GM23338 (cell line): ENCODE measurements around the gene KLHL8. TPM values are rescaled to one million over a fixed set of nuclear protein-coding genes. Genes with fewer than 3 reads are reported as not detected.

Experiments
- ATAC-seq: fragments of 200-7000 bp; cut with Tn5 transposase; 3 replicates; pipeline ENCODE4 v1.9.1; 2020
- DNase-seq: peaks from one replicate; pipeline ENCODE4 v3.0.0-alpha.2; 2015; ENCODE audit warnings: low spot score
- H2AFZ ChIP-seq: fragments of 200-600 bp; sonication (generic); 2 replicates; pipeline ENCODE4 v1.8.0; 2016; ENCODE audit warnings: antibody characterized with exemption, mild to moderate bottlenecking, moderate library complexity
- H3F3A ChIP-seq: fragments of 200-600 bp; sonication (generic); replicated peaks from 2 replicates; pipeline ENCODE4 v1.8.0; 2017; ENCODE audit warnings: antibody characterized with exemption, mixed run types, low read depth
- H3K27ac ChIP-seq: fragments of 200-600 bp; sonication (generic); 2 replicates; pipeline ENCODE4 v1.6.1; 2016; ENCODE audit warnings: low read depth
- H3K27me3 ChIP-seq: fragments of 200-600 bp; sonication (generic); 2 replicates; pipeline ENCODE4 v1.8.0; 2016; ENCODE audit warnings: mild to moderate bottlenecking, mixed run types, moderate library complexity; ENCODE audit not compliant: insufficient read depth
- H3K36me3 ChIP-seq: fragments of 200-600 bp; sonication (generic); 2 replicates; pipeline ENCODE4 v1.8.0; 2016; ENCODE audit warnings: mild to moderate bottlenecking; ENCODE audit not compliant: insufficient read depth
- H3K4me1 ChIP-seq: fragments of 200-600 bp; sonication (generic); 2 replicates; pipeline ENCODE4 v1.8.0; 2016; ENCODE audit warnings: mild to moderate bottlenecking, moderate library complexity; ENCODE audit not compliant: insufficient read depth
- H3K4me2 ChIP-seq: fragments of 200-600 bp; sonication (generic); 2 replicates; pipeline ENCODE4 v1.7.1; 2017; ENCODE audit warnings: mixed run types
- H3K4me3 ChIP-seq: fragments of 200-600 bp; sonication (generic); 2 replicates; pipeline ENCODE4 v1.6.1; 2016; ENCODE audit warnings: mixed run types
- H3K79me2 ChIP-seq: fragments of 200-600 bp; sonication (generic); replicated peaks from 2 replicates; pipeline ENCODE4 v1.8.0; 2017; ENCODE audit warnings: mild to moderate bottlenecking; ENCODE audit not compliant: insufficient read depth
- H3K9me2 ChIP-seq: fragments of 200-600 bp; sonication (generic); 2 replicates; pipeline ENCODE4 v1.8.0; 2017; ENCODE audit not compliant: insufficient read depth
- H4K20me1 ChIP-seq: fragments of 200-600 bp; sonication (generic); replicated peaks from 2 replicates; pipeline ENCODE4 v1.8.0; 2017; ENCODE audit warnings: mild to moderate bottlenecking; ENCODE audit not compliant: insufficient read depth
- H3K27ac Mint-ChIP-seq: 2 replicates; pipeline ENCODE4 v1.8.0; 2020; ENCODE audit warnings: inconsistent platforms, mild to moderate bottlenecking, moderate library complexity, mixed read lengths
- H3K27me3 Mint-ChIP-seq: 3 replicates; pipeline ENCODE4 v1.8.0; 2022; ENCODE audit warnings: low read depth, mild to moderate bottlenecking, moderate library complexity, mixed read lengths, inconsistent platforms; ENCODE audit not compliant: insufficient read depth, poor library complexity
- H3K36me3 Mint-ChIP-seq: 3 replicates; pipeline ENCODE4 v1.8.0; 2021; ENCODE audit warnings: low read depth, mild to moderate bottlenecking, inconsistent platforms, moderate library complexity, mixed read lengths
- H3K4me1 Mint-ChIP-seq: 3 replicates; pipeline ENCODE4 v1.8.0; 2020; ENCODE audit warnings: mild to moderate bottlenecking, inconsistent platforms, mixed read lengths
- H3K4me3 Mint-ChIP-seq: 3 replicates; pipeline ENCODE4 v1.8.0; 2021; ENCODE audit warnings: moderate library complexity, mild to moderate bottlenecking, inconsistent platforms, mixed read lengths
- H3K9me3 Mint-ChIP-seq: 3 replicates; pipeline ENCODE4 v1.8.0; 2020; ENCODE audit warnings: moderate library complexity, mild to moderate bottlenecking, inconsistent platforms, mixed read lengths
- ETS1 ChIP-seq: IDR thresholded peaks from 2 replicates; pipeline ENCODE4 v1.6.1; 2016; ENCODE audit warnings: antibody characterized with exemption
- EZH2 ChIP-seq: fragments of 200-600 bp; sonication (generic); IDR thresholded peaks from one replicate; pipeline ENCODE4 v1.8.0; 2017; ENCODE audit warnings: antibody characterized with exemption, mild to moderate bottlenecking, low read depth; ENCODE audit not compliant: unreplicated experiment
- EZH2phosphoT487 ChIP-seq: fragments of 200-600 bp; sonication (generic); IDR thresholded peaks from one replicate; pipeline ENCODE4 v1.8.1; 2018; ENCODE audit warnings: antibody characterized with exemption; ENCODE audit not compliant: unreplicated experiment
- NANOG ChIP-seq: IDR thresholded peaks from 2 replicates; pipeline ENCODE4 v1.6.1; 2016; ENCODE audit warnings: antibody characterized with exemption, borderline replicate concordance
- POLR2AphosphoS5 ChIP-seq: IDR thresholded peaks from 2 replicates; pipeline ENCODE4 v1.6.1; 2016; ENCODE audit warnings: antibody characterized with exemption, low read depth
- REST ChIP-seq: IDR thresholded peaks from one replicate; pipeline ENCODE4 v1.6.1; 2018; ENCODE audit warnings: antibody characterized with exemption; ENCODE audit not compliant: unreplicated experiment
- STAT1 ChIP-seq: IDR thresholded peaks from one replicate; pipeline ENCODE4 v1.6.1; 2016; ENCODE audit warnings: antibody characterized with exemption; ENCODE audit not compliant: unreplicated experiment
- ZNF114 ChIP-seq: fragments of 250-450 bp; sonication (Bioruptor Pico); IDR thresholded peaks from 2 replicates; pipeline ENCODE4 v1.5.0; 2020; ENCODE audit warnings: mild to moderate bottlenecking, moderate library complexity
- ZNF462 ChIP-seq: fragments of 250-450 bp; sonication (Bioruptor Pico); IDR thresholded peaks from 2 replicates; pipeline ENCODE4 v1.5.0; 2020; ENCODE audit warnings: mild to moderate bottlenecking, moderate library complexity
- polyA plus RNA-seq: library from polyadenylated mRNA; unstranded; fragments of >200 nt; fragmentation: Nextera tagmentation; extraction: Ambion mirVana; gene quantifications from 2 replicates; pipeline ENCODE4 v1.2.1, GENCODE V29; 2016
- total RNA-seq: library from RNA; depleted of rRNA; stranded (reverse); fragments of >200 nt; shearing (Covaris generic); gene quantifications from 2 replicates; pipeline ENCODE4 v1.2.3, GENCODE V29; 2014

Gene KLHL8
- total and polyA plus RNA-seq, 2 experiments from 2014 or later: 3.3 to 7.2 TPM

- no peaks in the 10 kb centered on the region for H3K4me1 Mint-ChIP-seq
- H2AFZ ChIP-seq: no peak overlapping the region
- ATAC-seq: no peak
- no peaks in the 10 kb centered on the region for H3K9me2 ChIP-seq
- DNase-seq: no peak
- no peak overlapping the region for H3K4me3 Mint-ChIP-seq
- no peaks in the 10 kb centered on the region for H3K36me3 Mint-ChIP-seq
- no peaks in the 10 kb centered on the region for H3K9me3 Mint-ChIP-seq
- H3K27ac ChIP-seq: no peak overlapping the region
- no peaks in the 10 kb centered on the region for H3K79me2 ChIP-seq
- H3K27me3 Mint-ChIP-seq: no peaks in the 10 kb centered on the region
- H3K4me1 ChIP-seq: no peaks in the 10 kb centered on the region
- H3K27me3 ChIP-seq: no peaks in the 10 kb centered on the region
- no peaks in the 10 kb centered on the region for H3F3A ChIP-seq
- no peak for TF ChIP-seq EZH2phosphoT487
- no peak for TF ChIP-seq NANOG
- no peak for TF ChIP-seq ZNF114 (CRISPR knock-in tag)
- TF ChIP-seq POLR2AphosphoS5: no peak
- no peak for TF ChIP-seq EZH2
- TF ChIP-seq ETS1: no peak
- TF ChIP-seq REST: no peak
- no peak overlapping the region for H3K4me2 ChIP-seq
- H4K20me1 ChIP-seq: no peaks in the 10 kb centered on the region
- no peak overlapping the region for H3K4me3 ChIP-seq
- H3K27ac Mint-ChIP-seq: no peak overlapping the region
- H3K36me3 ChIP-seq: no peaks in the 10 kb centered on the region
Measured at GRCh38 chr4:87188932-87189331, 31.5 kb downstream of the KLHL8 start.

GRCh38 chr4:87188048-87188447, 32.4 kb downstream of the KLHL8 start:
- Mint-ChIP-seq H3K9me3 (no peaks in the 10 kb centered on the region), H3K4me3 (no peak overlapping the region), H3K36me3 (no peaks in the 10 kb centered on the region), H3K27me3 (no peaks in the 10 kb centered on the region), H3K4me1 (no peaks in the 10 kb centered on the region), H3K27ac (no peak overlapping the region)
- Histone ChIP-seq H3K9me2 (no peaks in the 10 kb centered on the region), H3K4me2 (no peak overlapping the region), H2AFZ (no peak overlapping the region), H3F3A (no peaks in the 10 kb centered on the region), H3K27ac (no peak overlapping the region), H4K20me1 (no peaks in the 10 kb centered on the region), H3K4me1 (no peaks in the 10 kb centered on the region), H3K79me2 (no peaks in the 10 kb centered on the region), H3K36me3 (no peaks in the 10 kb centered on the region), H3K4me3 (no peak overlapping the region), H3K27me3 (no peaks in the 10 kb centered on the region)
- no peak for ATAC-seq
- no peak for DNase-seq
- no peak for TF ChIP-seq ZNF462 (CRISPR knock-in tag)
- TF ChIP-seq ETS1: no peak
- TF ChIP-seq POLR2AphosphoS5: no peak
- no peak for TF ChIP-seq STAT1
- no peak for TF ChIP-seq EZH2
- no peak for TF ChIP-seq EZH2phosphoT487
